Glutamatergic neuron (in vitro differentiated cells): ENCODE data around the gene SRPK2. TPM values are rescaled to one million over a fixed set of nuclear protein-coding genes. Genes with fewer than 3 reads are reported as not detected.

ENCODE experiments used
- DNase-seq: peaks from one replicate; pipeline ENCODE4 v3.0.0; 2022
- H3K27ac Mint-ChIP-seq: one replicate; pipeline ENCODE4 v1.8.0; 2020; ENCODE audit warnings: mild to moderate bottlenecking, mixed read lengths, inconsistent platforms; ENCODE audit not compliant: unreplicated experiment
- H3K27me3 Mint-ChIP-seq: one replicate; pipeline ENCODE4 v1.8.0; 2020; ENCODE audit warnings: mild to moderate bottlenecking, moderate library complexity, mixed read lengths, inconsistent platforms; ENCODE audit not compliant: unreplicated experiment
- H3K36me3 Mint-ChIP-seq: one replicate; pipeline ENCODE4 v1.8.0; 2020; ENCODE audit warnings: mild to moderate bottlenecking, mixed read lengths, inconsistent platforms; ENCODE audit not compliant: unreplicated experiment
- H3K4me1 Mint-ChIP-seq: one replicate; pipeline ENCODE4 v1.8.0; 2020; ENCODE audit warnings: mild to moderate bottlenecking, low read depth, mixed read lengths, inconsistent platforms; ENCODE audit not compliant: unreplicated experiment
- H3K4me3 Mint-ChIP-seq: one replicate; pipeline ENCODE4 v1.8.0; 2020; ENCODE audit warnings: mild to moderate bottlenecking, mixed read lengths, inconsistent platforms; ENCODE audit not compliant: unreplicated experiment
- H3K9me3 Mint-ChIP-seq: one replicate; pipeline ENCODE4 v1.8.0; 2020; ENCODE audit warnings: mild to moderate bottlenecking, moderate library complexity, mixed read lengths, inconsistent platforms; ENCODE audit not compliant: unreplicated experiment
- total RNA-seq: library from RNA; stranded (reverse); fragmentation: NEBNext Ultra II Directional; extraction: Animal tissue kit (Norgen Biotek cat#: 25700); gene quantifications from one replicate; pipeline ENCODE4 v1.2.1, GENCODE V29; 2021; ENCODE audit not compliant: unreplicated experiment
- TF ChIP-seq, protein P1 (sequence below): fragments of 200-600 bp; sonication (generic); IDR thresholded peaks from one replicate; pipeline ENCODE4 v1.5.0; 2021; ENCODE audit not compliant: partially characterized antibody, unreplicated experiment

Gene SRPK2
- total RNA-seq, 1 donor from 2014 or later: 131 TPM

GRCh38 chr7:105209433-105209832 is 179.3 kb downstream of the SRPK2 start:
- H3K27ac Mint-ChIP-seq: no peak overlapping the region
- no peak for DNase-seq
- peaks cover 11% of the 10 kb centered on the region for H3K4me1 Mint-ChIP-seq
- no peaks in the 10 kb centered on the region for H3K36me3 Mint-ChIP-seq
- H3K27me3 Mint-ChIP-seq: no peaks in the 10 kb centered on the region
- TF ChIP-seq, protein P1, sequence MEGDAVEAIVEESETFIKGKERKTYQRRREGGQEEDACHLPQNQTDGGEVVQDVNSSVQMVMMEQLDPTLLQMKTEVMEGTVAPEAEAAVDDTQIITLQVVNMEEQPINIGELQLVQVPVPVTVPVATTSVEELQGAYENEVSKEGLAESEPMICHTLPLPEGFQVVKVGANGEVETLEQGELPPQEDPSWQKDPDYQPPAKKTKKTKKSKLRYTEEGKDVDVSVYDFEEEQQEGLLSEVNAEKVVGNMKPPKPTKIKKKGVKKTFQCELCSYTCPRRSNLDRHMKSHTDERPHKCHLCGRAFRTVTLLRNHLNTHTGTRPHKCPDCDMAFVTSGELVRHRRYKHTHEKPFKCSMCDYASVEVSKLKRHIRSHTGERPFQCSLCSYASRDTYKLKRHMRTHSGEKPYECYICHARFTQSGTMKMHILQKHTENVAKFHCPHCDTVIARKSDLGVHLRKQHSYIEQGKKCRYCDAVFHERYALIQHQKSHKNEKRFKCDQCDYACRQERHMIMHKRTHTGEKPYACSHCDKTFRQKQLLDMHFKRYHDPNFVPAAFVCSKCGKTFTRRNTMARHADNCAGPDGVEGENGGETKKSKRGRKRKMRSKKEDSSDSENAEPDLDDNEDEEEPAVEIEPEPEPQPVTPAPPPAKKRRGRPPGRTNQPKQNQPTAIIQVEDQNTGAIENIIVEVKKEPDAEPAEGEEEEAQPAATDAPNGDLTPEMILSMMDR: no peak
- H3K4me3 Mint-ChIP-seq: no peak overlapping the region
- H3K9me3 Mint-ChIP-seq: peaks cover 2% of the 10 kb centered on the region

- Mint-ChIP-seq H3K9me3 (peaks cover 2% of the 10 kb centered on the region), H3K4me1 (peaks cover 11% of the 10 kb centered on the region), H3K27ac (no peak overlapping the region), H3K36me3 (no peaks in the 10 kb centered on the region), H3K27me3 (peaks cover 2% of the 10 kb centered on the region), H3K4me3 (no peak overlapping the region)
- TF ChIP-seq, protein P1: no peak
- no peak for DNase-seq
Observed at GRCh38 chr7:105206985-105207384, 181.7 kb downstream of the SRPK2 start.

- H3K27ac Mint-ChIP-seq: no peak overlapping the region
Observed at GRCh38 chr7:105205592-105206237, 183.0 kb downstream of the SRPK2 start.

GRCh38 chr7:105204953-105205352 is 183.8 kb downstream of the SRPK2 start:
- Mint-ChIP-seq H3K4me1 (peaks cover 7% of the 10 kb centered on the region), H3K36me3 (no peaks in the 10 kb centered on the region), H3K4me3 (no peak overlapping the region), H3K9me3 (peaks cover 2% of the 10 kb centered on the region), H3K27me3 (peaks cover 2% of the 10 kb centered on the region), H3K27ac (no peak overlapping the region)
- TF ChIP-seq, protein P1: no peak
- no peak for DNase-seq

More at GRCh38 chr7:105205592-105206237, 183.0 kb downstream of the SRPK2 start:
- DNase-seq: no peak
- Mint-ChIP-seq H3K27me3 (peaks cover 2% of the 10 kb centered on the region), H3K9me3 (peaks cover 2% of the 10 kb centered on the region), H3K4me3 (no peak overlapping the region), H3K4me1 (peaks cover 11% of the 10 kb centered on the region), H3K36me3 (no peaks in the 10 kb centered on the region)
- TF ChIP-seq, protein P1: no peak

DNA sequence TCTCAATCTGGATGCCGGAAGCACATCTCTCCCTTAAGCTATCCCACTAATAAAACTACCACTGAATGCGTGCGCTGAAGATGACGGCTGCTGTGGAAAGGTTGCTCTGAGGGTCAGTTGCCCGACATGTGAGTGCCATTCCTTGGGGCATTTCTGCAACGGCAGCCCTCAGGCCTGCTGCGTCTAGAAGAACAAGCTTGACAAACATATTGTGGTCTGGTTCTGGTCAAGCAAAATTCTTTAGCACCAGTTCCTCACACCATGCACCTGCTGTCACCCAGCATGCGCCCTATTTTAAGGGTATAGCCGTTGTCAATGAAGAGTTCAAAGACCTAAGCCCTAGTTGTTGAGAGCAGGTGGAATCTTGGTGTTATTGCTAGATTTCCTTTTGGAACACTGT is 184.2 kb downstream of the SRPK2 start:
- H3K9me3 Mint-ChIP-seq: peaks cover 2% of the 10 kb centered on the region
- no peak overlapping the region for H3K4me3 Mint-ChIP-seq
- H3K36me3 Mint-ChIP-seq: no peaks in the 10 kb centered on the region
- DNase-seq: no peak
- TF ChIP-seq, protein P1: no peak
- peaks cover 2% of the 10 kb centered on the region for H3K27me3 Mint-ChIP-seq
- peaks cover 7% of the 10 kb centered on the region for H3K4me1 Mint-ChIP-seq
- no peak overlapping the region for H3K27ac Mint-ChIP-seq
